ENCODE results near the gene SLC37A4.

SLC37A4 gene

DNA sequence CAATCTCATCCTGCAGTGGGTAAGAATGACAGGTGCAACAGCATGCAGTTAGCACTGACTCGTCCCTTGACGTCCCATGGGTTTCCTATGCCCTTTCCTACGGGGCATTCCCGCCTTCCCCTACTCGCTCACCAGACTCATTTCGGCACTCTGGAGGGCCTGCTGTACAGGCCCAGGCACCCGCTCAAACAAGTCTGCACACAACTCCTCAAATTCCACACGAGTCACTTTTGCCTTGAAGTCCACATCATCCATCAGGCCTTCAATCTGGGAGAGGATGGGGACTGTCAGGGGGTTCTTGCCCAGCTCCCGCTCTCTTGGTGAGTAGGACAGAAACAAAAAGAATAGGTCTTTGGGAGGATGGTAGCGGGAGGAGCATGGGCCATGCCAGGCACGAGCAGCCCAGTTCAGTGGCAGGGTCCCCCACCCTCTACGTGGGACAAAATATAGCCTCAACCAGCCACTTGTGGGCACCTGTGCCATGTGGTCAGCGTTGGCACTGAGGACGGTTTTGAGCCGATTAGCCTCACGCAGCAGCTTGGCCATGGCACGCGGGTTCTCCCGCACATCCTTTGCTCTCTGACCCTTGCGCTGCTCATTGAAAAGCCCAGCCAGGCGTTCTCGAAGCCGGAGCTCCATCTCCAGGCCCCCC is 21.6 kb upstream of the SLC37A4 start:
- H3K27ac ChIP-seq (ENCODE audit: low read length) = no peak overlapping the region
- peaks cover 9% of the 10 kb centered on the region for H3K4me1 ChIP-seq (ENCODE audit: low read length)
- H3K9me2 ChIP-seq (replicated peaks; ENCODE audit: insufficient read depth, low read length) = no peaks in the 10 kb centered on the region
- no peak for TF ChIP-seq EZH2 (optimal IDR thresholded peaks at IDR 0.05; ENCODE audit: low read depth, low read length)
- no peaks in the 10 kb centered on the region for H3K27me3 ChIP-seq (replicated peaks; ENCODE audit: insufficient read depth, low read length)
- no peak overlapping the region for H2AFZ ChIP-seq (ENCODE audit: low read length)
- no peaks in the 10 kb centered on the region for H3K9me3 ChIP-seq (replicated peaks; ENCODE audit: insufficient read depth, low read length)
- no peak overlapping the region for H3K4me2 ChIP-seq (ENCODE audit: low read depth, low read length)
- H4K20me1 ChIP-seq (ENCODE audit: insufficient read depth, low read length) = 0 out of 2 replicates have a peak, but pooled peaks cover 9% of the 10 kb centered on the region
- no peak overlapping the region for H3K9ac ChIP-seq (ENCODE audit: low read length)
- DNase-seq = no peak
- peaks cover 36% of the 10 kb centered on the region for H3K36me3 ChIP-seq (replicated peaks; ENCODE audit: insufficient read depth, low read length)
- H3K79me2 ChIP-seq (ENCODE audit: low read length) = peaks cover 67% of the 10 kb centered on the region
- peaks cover 5% of the 10 kb centered on the region; the same call in 1 of the 2 replicates for H3F3A ChIP-seq (ENCODE audit: insufficient read depth, low read length)
- no peak overlapping the region for H3K4me3 ChIP-seq (ENCODE audit: low read length)

DNA sequence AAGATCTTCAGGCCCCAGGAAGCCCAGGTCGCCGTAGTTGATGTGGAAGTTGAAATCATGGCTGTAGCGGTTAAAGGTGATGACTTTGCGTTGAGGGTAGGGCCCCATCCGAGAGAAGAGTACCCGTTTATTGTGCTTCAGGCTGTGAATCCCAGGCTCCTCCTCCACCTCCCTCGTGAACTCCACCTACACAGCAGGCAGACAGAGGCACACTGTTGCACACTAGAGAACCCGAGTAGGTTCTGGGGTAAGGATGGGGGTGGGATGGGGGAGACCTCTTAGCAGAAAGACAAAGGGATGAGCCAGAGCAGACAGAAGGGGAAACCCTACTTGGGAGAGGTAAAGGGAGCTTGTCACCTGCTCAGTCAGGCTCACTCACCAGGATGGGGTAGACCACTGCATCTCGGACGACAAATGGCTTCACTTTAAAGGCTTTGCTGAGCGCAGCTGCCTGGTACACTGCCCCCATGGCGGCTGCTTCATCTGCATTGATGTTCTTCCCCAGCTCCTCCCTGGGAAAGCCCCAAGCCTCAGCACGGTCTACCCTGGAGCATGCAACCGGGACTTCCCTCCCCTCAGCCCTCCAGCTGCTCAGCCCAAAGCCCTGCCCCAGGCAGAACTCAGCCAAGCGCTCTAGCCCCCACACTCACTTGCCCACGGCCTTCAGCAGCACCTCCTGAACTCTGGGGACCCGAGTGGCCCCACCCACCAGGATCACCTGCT is 20.9 kb upstream of the SLC37A4 start:
- Histone ChIP-seq H3K79me2 (ENCODE audit: low read length) (peaks cover 64% of the 10 kb centered on the region), H3K9ac (ENCODE audit: low read length) (no peak overlapping the region), H3K9me3 (replicated peaks; ENCODE audit: insufficient read depth, low read length) (no peaks in the 10 kb centered on the region), H2AFZ (ENCODE audit: low read length) (no peak overlapping the region), H3K27ac (ENCODE audit: low read length) (no peak overlapping the region), H4K20me1 (ENCODE audit: insufficient read depth, low read length) (0 out of 2 replicates have a peak, but pooled peaks cover 9% of the 10 kb centered on the region), H3K9me2 (replicated peaks; ENCODE audit: insufficient read depth, low read length) (no peaks in the 10 kb centered on the region), H3K4me3 (ENCODE audit: low read length) (no peak overlapping the region), H3K4me1 (ENCODE audit: low read length) (peaks cover 9% of the 10 kb centered on the region), H3K27me3 (replicated peaks; ENCODE audit: insufficient read depth, low read length) (no peaks in the 10 kb centered on the region), H3K4me2 (ENCODE audit: low read depth, low read length) (no peak overlapping the region), H3K36me3 (replicated peaks; ENCODE audit: insufficient read depth, low read length) (peaks cover 37% of the 10 kb centered on the region), H3F3A (ENCODE audit: insufficient read depth, low read length) (peaks cover 5% of the 10 kb centered on the region; the same call in 1 of the 2 replicates)
- TF ChIP-seq EZH2phosphoT487 (IDR thresholded peaks at IDR 0.05; ENCODE audit: low read length) (no peak), EZH2 (optimal IDR thresholded peaks at IDR 0.05; ENCODE audit: low read depth, low read length) (no peak)
- TF ChIP-seq, protein P1, sequence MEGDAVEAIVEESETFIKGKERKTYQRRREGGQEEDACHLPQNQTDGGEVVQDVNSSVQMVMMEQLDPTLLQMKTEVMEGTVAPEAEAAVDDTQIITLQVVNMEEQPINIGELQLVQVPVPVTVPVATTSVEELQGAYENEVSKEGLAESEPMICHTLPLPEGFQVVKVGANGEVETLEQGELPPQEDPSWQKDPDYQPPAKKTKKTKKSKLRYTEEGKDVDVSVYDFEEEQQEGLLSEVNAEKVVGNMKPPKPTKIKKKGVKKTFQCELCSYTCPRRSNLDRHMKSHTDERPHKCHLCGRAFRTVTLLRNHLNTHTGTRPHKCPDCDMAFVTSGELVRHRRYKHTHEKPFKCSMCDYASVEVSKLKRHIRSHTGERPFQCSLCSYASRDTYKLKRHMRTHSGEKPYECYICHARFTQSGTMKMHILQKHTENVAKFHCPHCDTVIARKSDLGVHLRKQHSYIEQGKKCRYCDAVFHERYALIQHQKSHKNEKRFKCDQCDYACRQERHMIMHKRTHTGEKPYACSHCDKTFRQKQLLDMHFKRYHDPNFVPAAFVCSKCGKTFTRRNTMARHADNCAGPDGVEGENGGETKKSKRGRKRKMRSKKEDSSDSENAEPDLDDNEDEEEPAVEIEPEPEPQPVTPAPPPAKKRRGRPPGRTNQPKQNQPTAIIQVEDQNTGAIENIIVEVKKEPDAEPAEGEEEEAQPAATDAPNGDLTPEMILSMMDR (IDR thresholded peaks at IDR 0.05; ENCODE audit: low read length) = no peak
- DNase-seq = no peak

DNA sequence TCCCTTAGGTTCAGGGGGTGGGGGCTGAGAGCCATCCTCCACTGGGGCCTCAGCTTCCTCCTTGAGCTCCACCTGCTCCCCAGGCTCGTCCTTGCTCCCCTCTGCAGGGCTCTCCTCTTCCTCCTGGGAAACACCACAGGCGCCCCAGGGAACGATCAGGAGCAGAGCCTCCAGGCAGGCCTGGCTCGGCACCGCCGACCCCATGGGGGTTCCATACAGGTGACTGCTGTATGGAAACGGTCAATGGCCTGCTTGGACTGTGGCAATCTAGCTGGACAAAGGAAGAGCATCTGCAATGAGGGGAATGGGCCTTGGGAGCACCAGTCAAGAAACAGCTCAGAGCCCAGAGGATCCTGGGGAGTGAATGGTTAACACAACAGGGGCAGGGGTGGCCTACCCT is 18.4 kb upstream of the SLC37A4 start:
- no peak overlapping the region for H3K9ac ChIP-seq (ENCODE audit: low read length)
- no peaks in the 10 kb centered on the region for H3K9me3 ChIP-seq (replicated peaks; ENCODE audit: insufficient read depth, low read length)
- no peak for DNase-seq
- H4K20me1 ChIP-seq (ENCODE audit: insufficient read depth, low read length) = no peaks in the 10 kb centered on the region
- no peaks in the 10 kb centered on the region for H3K9me2 ChIP-seq (replicated peaks; ENCODE audit: insufficient read depth, low read length)
- H3K36me3 ChIP-seq (replicated peaks; ENCODE audit: insufficient read depth, low read length) = peaks cover 30% of the 10 kb centered on the region; the same call in 1 of the 2 replicates
- no peak for TF ChIP-seq EZH2 (optimal IDR thresholded peaks at IDR 0.05; ENCODE audit: low read depth, low read length)
- TF ChIP-seq EZH2phosphoT487 (IDR thresholded peaks at IDR 0.05; ENCODE audit: low read length) = no peak
- TF ChIP-seq, protein P1 (IDR thresholded peaks at IDR 0.05; ENCODE audit: low read length) = no peak
- no peak overlapping the region for H3K27ac ChIP-seq (ENCODE audit: low read length)
- no peaks in the 10 kb centered on the region for H3K4me1 ChIP-seq (ENCODE audit: low read length)
- H3K79me2 ChIP-seq (ENCODE audit: low read length) = peaks cover 39% of the 10 kb centered on the region
- H3K4me3 ChIP-seq (ENCODE audit: low read length) = no peak overlapping the region
- no peak overlapping the region for H2AFZ ChIP-seq (ENCODE audit: low read length)
- H3K27me3 ChIP-seq (replicated peaks; ENCODE audit: insufficient read depth, low read length) = no peaks in the 10 kb centered on the region
- H3K4me2 ChIP-seq (ENCODE audit: low read depth, low read length) = no peak overlapping the region
- 0 out of 2 replicates have a peak, but pooled peaks cover 3% of the 10 kb centered on the region for H3F3A ChIP-seq (ENCODE audit: insufficient read depth, low read length)

Measured in MM.1S (cell line).